Measurements from ENCODE around the gene HIGD2A. TPM values are rescaled to one million over a fixed set of nuclear protein-coding genes. Genes with fewer than 3 reads are reported as not detected.

The HIGD2A gene
- total and polyA plus RNA-seq, 2 donors (not counting 3 experiments of a cell fraction or from before 2014, with no cell fraction given) = 96.2 to 210 TPM

- POLR2A ChIA-PET = no interaction called here
- FAIRE-seq (no peak), DNase-seq (ENCODE audit: low read depth, low spot score) (no peak)
- CTCF ChIA-PET = no interaction called here
- Histone ChIP-seq H3K4me1 (ENCODE audit: control insufficient read depth, extremely low read depth, insufficient read depth, low read length) (no peaks in the 10 kb centered on the region), H3K27ac (ENCODE audit: insufficient read depth, low read depth, low read length) (no peak overlapping the region), H3K79me2 (ENCODE audit: control insufficient read depth, insufficient read depth, low read length) (peaks cover 60% of the 10 kb centered on the region), H4K20me1 (replicated peaks; ENCODE audit: control insufficient read depth, extremely low read depth, insufficient read depth, low read length) (no peaks in the 10 kb centered on the region), H2AFZ (ENCODE audit: low read depth, low read length) (no peak overlapping the region), H3K36me3 (ENCODE audit: control insufficient read depth in 2 of 2, extremely low read depth in 1 of 2, insufficient read depth in 2 of 2, low read length in 2 of 2) (peaks cover 12 to 17% of the 10 kb centered on the region in 2 experiments), H3K4me2 (ENCODE audit: insufficient read depth, low read length) (no peak overlapping the region), H3K27me3 (ENCODE audit: control insufficient read depth in 2 of 2, insufficient read depth in 2 of 2, low read length in 2 of 2) (no peaks in the 10 kb centered on the region), H3K4me3 (replicated peaks in 1 of 3; ENCODE audit: insufficient read depth in 1 of 3, low read depth in 1 of 3, low read length in 3 of 3) (no peak overlapping the region), H3K9me3 (replicated peaks; ENCODE audit: control insufficient read depth, insufficient read depth, low read length) (no peaks in the 10 kb centered on the region), H3K9ac (replicated peaks; ENCODE audit: extremely low read depth, insufficient read depth, low read length) (no peak overlapping the region), H3K9me1 (replicated peaks; ENCODE audit: control insufficient read depth, extremely low read depth, insufficient read depth, low read length) (no peaks in the 10 kb centered on the region)
- dilution Hi-C loops (cut with MboI; ENCODE audit: extremely low pct_ligation_motif_present, low sequenced_read_pairs) = no loop called here
- TF ChIP-seq JUN (IDR thresholded peaks at IDR 0.05; ENCODE audit: borderline replicate concordance, insufficient read depth, insufficient read length, low read depth) (no peak), EZH2 (IDR thresholded peaks at IDR 0.05; ENCODE audit: borderline replicate concordance, low read depth, low read length, severe bottlenecking) (no peak), MYC (IDR thresholded peaks at IDR 0.05; ENCODE audit: low read depth, low read length) (no peak), GATA2 (IDR thresholded peaks at IDR 0.05; ENCODE audit: insufficient read depth, insufficient read length, low read depth, low read length) (no peak), POLR2A (IDR thresholded peaks at IDR 0.05; ENCODE audit: low read depth, low read length) (no peak), POLR2AphosphoS5 (IDR thresholded peaks at IDR 0.05; ENCODE audit: insufficient read depth, low read depth, low read length) (no peak), FOS (IDR thresholded peaks at IDR 0.05; ENCODE audit: borderline replicate concordance, insufficient read depth, low read length) (no peak)
- TF ChIP-seq, protein P1, sequence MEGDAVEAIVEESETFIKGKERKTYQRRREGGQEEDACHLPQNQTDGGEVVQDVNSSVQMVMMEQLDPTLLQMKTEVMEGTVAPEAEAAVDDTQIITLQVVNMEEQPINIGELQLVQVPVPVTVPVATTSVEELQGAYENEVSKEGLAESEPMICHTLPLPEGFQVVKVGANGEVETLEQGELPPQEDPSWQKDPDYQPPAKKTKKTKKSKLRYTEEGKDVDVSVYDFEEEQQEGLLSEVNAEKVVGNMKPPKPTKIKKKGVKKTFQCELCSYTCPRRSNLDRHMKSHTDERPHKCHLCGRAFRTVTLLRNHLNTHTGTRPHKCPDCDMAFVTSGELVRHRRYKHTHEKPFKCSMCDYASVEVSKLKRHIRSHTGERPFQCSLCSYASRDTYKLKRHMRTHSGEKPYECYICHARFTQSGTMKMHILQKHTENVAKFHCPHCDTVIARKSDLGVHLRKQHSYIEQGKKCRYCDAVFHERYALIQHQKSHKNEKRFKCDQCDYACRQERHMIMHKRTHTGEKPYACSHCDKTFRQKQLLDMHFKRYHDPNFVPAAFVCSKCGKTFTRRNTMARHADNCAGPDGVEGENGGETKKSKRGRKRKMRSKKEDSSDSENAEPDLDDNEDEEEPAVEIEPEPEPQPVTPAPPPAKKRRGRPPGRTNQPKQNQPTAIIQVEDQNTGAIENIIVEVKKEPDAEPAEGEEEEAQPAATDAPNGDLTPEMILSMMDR (IDR thresholded peaks at IDR 0.05; ENCODE audit: extremely low read depth in 1 of 2, insufficient read depth in 1 of 2, low read depth in 1 of 2, low read length in 2 of 2) = no peak
- TF ChIP-seq, protein P2, sequence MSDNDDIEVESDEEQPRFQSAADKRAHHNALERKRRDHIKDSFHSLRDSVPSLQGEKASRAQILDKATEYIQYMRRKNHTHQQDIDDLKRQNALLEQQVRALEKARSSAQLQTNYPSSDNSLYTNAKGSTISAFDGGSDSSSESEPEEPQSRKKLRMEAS (IDR thresholded peaks at IDR 0.05; ENCODE audit: insufficient read depth, insufficient read length) = no peak
- BruUV-seq (replicated peaks) = no TSS peak
- intact Hi-C loops (cut with micrococcal nuclease) = no loop called here
Observed at GRCh38 chr5:176355400-176356178, 33.0 kb upstream of the HIGD2A start.
